22Rv1 (cell line): ENCODE data around the gene NAA11.

ENCODE experiments used
- H3K27ac ChIP-seq: fragments of 450-650 bp; 2 replicates; pipeline ENCODE4 v1.5.1; 2017
- CTCF ChIP-seq: fragments of 450-650 bp; IDR thresholded peaks from 2 replicates; pipeline ENCODE4 v1.5.1; 2017; ENCODE audit warnings: mild to moderate bottlenecking
- ZFX ChIP-seq: fragments of 450-650 bp; IDR thresholded peaks from 2 replicates; pipeline ENCODE4 v1.6.1; 2017; ENCODE audit warnings: antibody characterized with exemption, borderline replicate concordance

NAA11 gene

DNA sequence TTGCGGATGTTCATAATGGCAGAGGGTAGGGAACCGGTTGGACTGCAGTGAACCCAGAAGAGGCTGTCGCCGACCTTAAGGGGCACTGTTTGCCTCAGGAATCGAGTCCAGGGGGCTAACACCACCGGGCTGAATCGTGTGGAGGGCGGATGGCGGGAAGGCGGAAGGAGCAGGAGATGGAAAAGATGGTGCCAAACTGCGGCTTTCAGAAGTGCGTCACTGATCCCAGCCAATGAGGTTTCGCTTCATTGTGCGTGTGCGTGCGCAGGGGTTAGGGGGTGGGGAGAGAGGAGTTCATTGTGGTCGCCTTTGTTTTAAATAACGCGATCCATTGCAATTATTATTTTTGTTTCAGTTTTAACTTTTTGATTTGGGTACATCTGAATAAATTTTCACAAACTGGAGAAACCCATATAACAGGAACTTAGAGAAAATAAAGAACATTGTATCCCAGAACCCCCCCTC is at the start of gene NAA11:
TSS of gene NAA11 (minus strand) at position 198 of the 465 bp plus-strand sequence. CDS start at position 14, 184 bp downstream.
- no peak within 1 kb of the TSS for H3K27ac ChIP-seq
- TF ChIP-seq CTCF = no peak
- no peak for TF ChIP-seq ZFX

DNA sequence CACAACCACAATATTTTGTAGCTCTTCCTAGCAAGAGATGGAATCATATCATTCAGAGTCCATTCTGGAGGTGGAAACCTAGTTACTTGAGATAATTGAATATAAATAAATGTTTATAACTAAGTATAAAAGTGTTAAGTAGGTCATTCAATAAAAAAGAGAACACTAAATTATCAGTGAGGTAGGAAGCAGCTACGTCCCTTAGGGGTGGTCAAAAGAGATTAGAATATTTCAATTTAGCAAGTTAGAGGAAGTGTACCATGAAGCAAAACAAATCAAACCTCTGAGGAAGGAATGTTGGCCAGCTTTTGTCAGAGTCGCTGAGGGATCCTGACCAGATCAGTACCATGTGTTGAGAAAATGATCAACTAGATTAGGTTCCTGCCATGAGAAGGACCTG is 44.2 kb upstream of the NAA11 start:
- H3K27ac ChIP-seq = no peak overlapping the region
- TF ChIP-seq ZFX (no peak), CTCF (no peak)

- no peak for TF ChIP-seq ZFX
- no peak for TF ChIP-seq CTCF
- no peak overlapping the region for H3K27ac ChIP-seq
These were observed 41.2 kb upstream of the NAA11 start for GRCh38 chr4:79367096-79367495.

DNA sequence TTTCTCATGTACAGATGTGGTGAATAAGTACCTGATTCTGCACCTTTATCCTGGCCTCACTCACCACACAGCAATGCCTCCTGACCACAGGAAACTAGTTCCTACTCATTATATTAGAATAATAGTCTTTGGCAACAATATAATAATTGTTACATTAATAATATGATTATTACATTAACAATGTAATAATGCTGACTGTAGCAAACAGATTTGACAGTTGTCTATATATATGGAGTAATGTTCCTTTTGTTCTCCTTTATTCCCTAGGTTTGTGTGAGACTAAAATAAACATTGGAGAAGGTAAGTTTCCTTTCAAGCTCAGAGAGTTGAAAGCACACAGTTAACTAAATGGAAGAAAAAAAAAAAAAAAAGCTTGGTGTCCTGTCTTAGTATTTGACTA is 40.6 kb upstream of the NAA11 start:
- no peak overlapping the region for H3K27ac ChIP-seq
- TF ChIP-seq CTCF = no peak
- no peak for TF ChIP-seq ZFX

DNA sequence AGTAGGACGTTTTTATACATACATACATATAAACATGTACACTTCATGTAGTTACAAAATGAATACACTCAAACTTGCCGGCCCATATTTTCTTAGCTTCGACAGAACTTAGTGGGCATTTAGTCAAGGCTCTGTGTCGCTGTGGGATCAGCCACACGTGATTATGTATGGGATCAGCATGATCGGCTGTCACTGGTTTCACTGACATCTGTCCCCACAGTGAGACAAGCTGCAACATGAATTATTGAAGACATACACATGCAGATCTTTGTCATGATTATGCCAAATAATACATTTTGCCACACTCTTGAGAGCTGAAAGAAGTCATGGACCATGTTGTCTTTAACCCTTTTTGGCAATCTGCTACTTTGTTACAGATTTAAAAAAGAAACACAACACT is 38.2 kb upstream of the NAA11 start:
- TF ChIP-seq CTCF (no peak), ZFX (no peak)
- H3K27ac ChIP-seq = no peak overlapping the region

- H3K27ac ChIP-seq = no peak overlapping the region
- TF ChIP-seq CTCF = no peak
- no peak for TF ChIP-seq ZFX
These were observed 36.8 kb upstream of the NAA11 start for GRCh38 chr4:79362626-79363025.

DNA sequence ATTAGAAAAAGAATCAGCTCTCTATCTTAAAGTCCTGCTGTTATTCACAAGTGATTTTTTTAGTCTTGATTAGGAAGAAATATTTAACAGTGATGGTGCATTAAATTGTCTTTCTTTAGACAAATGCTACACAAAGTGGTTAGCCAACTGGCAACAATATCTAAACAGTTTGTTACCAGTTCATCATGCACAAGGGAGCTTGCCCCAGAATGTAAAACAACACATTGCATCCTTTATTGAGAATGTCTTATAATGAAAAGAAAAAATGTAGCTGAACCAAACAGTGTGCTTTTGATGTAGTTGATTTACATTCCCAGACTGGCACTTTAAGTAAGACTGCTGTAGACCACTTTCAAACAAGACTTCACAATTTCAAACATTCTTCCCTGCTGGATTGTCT is 34.1 kb upstream of the NAA11 start:
- TF ChIP-seq CTCF (no peak), ZFX (no peak)
- H3K27ac ChIP-seq = no peak overlapping the region
